DOHH2 (cell line): Measurements from ENCODE around the gene ADGRB2.

Experiments
- H3F3A ChIP-seq: fragments of 200-600 bp; sonication (generic), shearing (Covaris generic); 2 replicates; pipeline ENCODE4 v1.6.0; 2016; ENCODE audit warnings: antibody characterized with exemption, mild to moderate bottlenecking; ENCODE audit not compliant: control insufficient read depth, insufficient read depth
- H3K27ac ChIP-seq: fragments of 200-600 bp; sonication (generic); 2 replicates; pipeline ENCODE4 v1.5.1; 2014; ENCODE audit warnings: low read depth, mild to moderate bottlenecking, low read length, moderate library complexity
- H3K27me3 ChIP-seq: fragments of 200-600 bp; sonication (generic); 2 replicates; pipeline ENCODE4 v1.6.1; 2014; ENCODE audit warnings: mild to moderate bottlenecking, low read length, mixed read lengths; ENCODE audit not compliant: control insufficient read depth
- H3K36me3 ChIP-seq: fragments of 200-600 bp; sonication (generic); 2 replicates; pipeline ENCODE4 v1.6.1; 2014; ENCODE audit warnings: mild to moderate bottlenecking, low read length, moderate library complexity, mixed read lengths; ENCODE audit not compliant: control insufficient read depth
- H3K4me1 ChIP-seq: fragments of 200-600 bp; sonication (generic); 2 replicates; pipeline ENCODE4 v1.6.1; 2014; ENCODE audit warnings: mild to moderate bottlenecking, low read length, mixed read lengths; ENCODE audit not compliant: control insufficient read depth
- H3K4me2 ChIP-seq: fragments of 200-600 bp; sonication (generic); 2 replicates; pipeline ENCODE4 v1.6.0; 2014; ENCODE audit warnings: mild to moderate bottlenecking, low read length, moderate library complexity
- H3K4me3 ChIP-seq: fragments of 200-600 bp; sonication (generic); 2 replicates; pipeline ENCODE4 v1.5.1; 2014; ENCODE audit warnings: mild to moderate bottlenecking, low read length, mixed read lengths
- H3K79me2 ChIP-seq: fragments of 200-600 bp; sonication (generic); 2 replicates; pipeline ENCODE4 v1.6.1; 2014; ENCODE audit warnings: mild to moderate bottlenecking, low read length, mixed read lengths; ENCODE audit not compliant: control insufficient read depth
- H3K9me2 ChIP-seq: fragments of 200-600 bp; sonication (generic); replicated peaks from 2 replicates; pipeline ENCODE4 v1.6.1; 2014; ENCODE audit warnings: mild to moderate bottlenecking, low read length, mixed read lengths; ENCODE audit not compliant: control insufficient read depth
- H3K9me3 ChIP-seq: fragments of 200-600 bp; sonication (generic); 2 replicates; pipeline ENCODE4 v1.6.1; 2014; ENCODE audit warnings: antibody characterized with exemption, low read length, mixed read lengths; ENCODE audit not compliant: control insufficient read depth, insufficient read depth
- H4K20me1 ChIP-seq: fragments of 200-600 bp; sonication (generic); 2 replicates; pipeline ENCODE4 v1.6.0; 2014; ENCODE audit warnings: low read depth, mild to moderate bottlenecking, antibody characterized with exemption, low read length, moderate library complexity; ENCODE audit not compliant: control insufficient read depth, insufficient read depth
- EZH2phosphoT487 ChIP-seq: fragments of 200-600 bp; sonication (generic); IDR thresholded peaks from 2 replicates; pipeline ENCODE4 v1.6.1; 2017; ENCODE audit warnings: borderline replicate concordance, mild to moderate bottlenecking, antibody characterized with exemption, low read length, moderate library complexity, mixed read lengths
- TF ChIP-seq, protein P1 (sequence below): fragments of 200-600 bp; sonication (generic); IDR thresholded peaks from one replicate; pipeline ENCODE4 v1.5.1; 2014; ENCODE audit warnings: antibody characterized with exemption, mild to moderate bottlenecking, low read depth, low read length; ENCODE audit not compliant: poor library complexity, severe bottlenecking

ADGRB2 gene

DNA sequence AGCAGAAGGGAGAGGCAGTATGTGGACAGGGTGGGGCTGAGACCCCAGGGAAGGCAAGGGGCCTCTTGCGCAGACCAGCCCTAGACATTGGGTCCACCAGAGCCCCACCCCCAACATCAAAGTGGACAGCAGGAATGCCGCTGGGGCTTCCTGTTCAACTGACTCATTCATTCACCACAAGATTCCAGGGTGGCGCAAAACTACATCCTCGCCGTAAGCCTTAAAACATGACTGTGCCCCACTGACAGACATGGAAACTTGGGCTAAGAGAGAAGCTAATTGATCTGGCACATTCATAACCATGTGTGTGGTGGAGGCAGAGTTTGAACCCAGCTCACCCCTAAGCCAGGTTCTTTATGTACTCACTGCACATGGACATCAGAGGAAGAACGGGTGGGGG is 74.3 kb downstream of the ADGRB2 start:
- H3K27me3 ChIP-seq = peaks cover 26% of the 10 kb centered on the region
- no peaks in the 10 kb centered on the region for H3K4me1 ChIP-seq
- H3K27ac ChIP-seq = no peak overlapping the region
- H3K79me2 ChIP-seq = no peaks in the 10 kb centered on the region
- no peak overlapping the region for H3K4me2 ChIP-seq
- no peaks in the 10 kb centered on the region for H3K9me3 ChIP-seq
- no peaks in the 10 kb centered on the region for H4K20me1 ChIP-seq
- no peaks in the 10 kb centered on the region for H3K36me3 ChIP-seq
- H3K9me2 ChIP-seq = no peaks in the 10 kb centered on the region
- no peaks in the 10 kb centered on the region for H3F3A ChIP-seq
- H3K4me3 ChIP-seq = no peak overlapping the region
- no peak for TF ChIP-seq EZH2phosphoT487
- TF ChIP-seq, protein P1, sequence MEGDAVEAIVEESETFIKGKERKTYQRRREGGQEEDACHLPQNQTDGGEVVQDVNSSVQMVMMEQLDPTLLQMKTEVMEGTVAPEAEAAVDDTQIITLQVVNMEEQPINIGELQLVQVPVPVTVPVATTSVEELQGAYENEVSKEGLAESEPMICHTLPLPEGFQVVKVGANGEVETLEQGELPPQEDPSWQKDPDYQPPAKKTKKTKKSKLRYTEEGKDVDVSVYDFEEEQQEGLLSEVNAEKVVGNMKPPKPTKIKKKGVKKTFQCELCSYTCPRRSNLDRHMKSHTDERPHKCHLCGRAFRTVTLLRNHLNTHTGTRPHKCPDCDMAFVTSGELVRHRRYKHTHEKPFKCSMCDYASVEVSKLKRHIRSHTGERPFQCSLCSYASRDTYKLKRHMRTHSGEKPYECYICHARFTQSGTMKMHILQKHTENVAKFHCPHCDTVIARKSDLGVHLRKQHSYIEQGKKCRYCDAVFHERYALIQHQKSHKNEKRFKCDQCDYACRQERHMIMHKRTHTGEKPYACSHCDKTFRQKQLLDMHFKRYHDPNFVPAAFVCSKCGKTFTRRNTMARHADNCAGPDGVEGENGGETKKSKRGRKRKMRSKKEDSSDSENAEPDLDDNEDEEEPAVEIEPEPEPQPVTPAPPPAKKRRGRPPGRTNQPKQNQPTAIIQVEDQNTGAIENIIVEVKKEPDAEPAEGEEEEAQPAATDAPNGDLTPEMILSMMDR = no peak

DNA sequence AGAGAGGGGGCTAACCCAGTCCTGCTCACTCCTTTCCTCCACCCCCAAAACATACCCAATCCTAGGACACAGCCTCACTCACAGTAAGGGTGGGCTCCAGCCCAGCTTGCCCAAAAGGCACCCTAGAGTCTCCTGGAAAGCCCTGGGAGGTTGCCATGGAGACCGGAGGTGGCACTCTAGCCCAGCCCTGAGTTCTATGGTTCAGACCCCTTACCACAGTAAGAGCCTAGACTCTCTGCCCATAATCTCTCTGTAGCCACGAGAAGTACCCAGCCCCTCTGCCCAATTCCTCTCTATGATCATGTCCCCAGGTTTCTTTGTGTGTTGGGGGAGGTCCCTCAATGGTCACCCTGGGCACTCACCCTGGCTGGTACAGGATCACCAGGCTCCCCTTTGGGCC is 74.8 kb downstream of the ADGRB2 start:
- Histone ChIP-seq H3K27me3 (peaks cover 30% of the 10 kb centered on the region), H3K4me1 (no peaks in the 10 kb centered on the region), H3K9me3 (no peaks in the 10 kb centered on the region), H3K4me2 (no peak overlapping the region), H4K20me1 (no peaks in the 10 kb centered on the region), H3K9me2 (no peaks in the 10 kb centered on the region), H3K36me3 (no peaks in the 10 kb centered on the region), H3K4me3 (no peak overlapping the region), H3K79me2 (no peaks in the 10 kb centered on the region), H3K27ac (no peak overlapping the region), H3F3A (no peaks in the 10 kb centered on the region)
- no peak for TF ChIP-seq EZH2phosphoT487

DNA sequence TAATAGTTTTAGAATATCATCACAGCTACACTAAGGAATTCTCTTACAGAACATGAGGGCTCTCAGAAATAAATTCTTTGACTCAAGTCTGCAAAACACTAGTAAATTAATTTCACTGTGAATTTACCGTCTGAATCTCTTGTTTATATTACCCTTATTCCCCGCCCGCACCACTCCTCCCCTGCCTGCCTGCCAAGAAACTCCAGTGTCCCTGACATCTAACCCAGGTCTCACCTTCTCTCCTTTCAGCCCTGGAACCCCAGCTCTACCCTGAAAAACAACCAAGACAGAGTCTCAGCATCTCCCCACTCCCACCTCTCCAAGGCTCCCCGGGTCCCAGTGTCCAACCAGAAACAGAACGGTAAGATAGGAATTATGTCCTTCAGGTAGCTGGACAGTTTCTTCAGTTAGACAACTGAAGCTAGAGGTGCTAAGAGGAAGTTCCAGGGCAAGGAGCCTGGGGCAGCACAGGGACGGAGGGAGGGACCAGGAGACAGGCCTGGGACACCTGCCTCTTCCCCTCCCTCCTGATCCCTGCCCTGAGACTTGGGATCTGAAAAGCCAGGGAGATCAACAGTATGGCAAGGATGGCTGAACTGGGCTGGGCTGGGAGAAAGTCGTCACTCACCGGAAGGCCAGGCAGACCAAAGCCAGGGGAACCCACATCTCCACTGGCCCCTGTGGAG is 75.8 kb downstream of the ADGRB2 start:
- no peak for TF ChIP-seq EZH2phosphoT487
- TF ChIP-seq, protein P1 = no peak
- Histone ChIP-seq H3K27ac (no peak overlapping the region), H3K9me2 (no peaks in the 10 kb centered on the region), H3K27me3 (peaks cover 31% of the 10 kb centered on the region), H3K4me1 (no peaks in the 10 kb centered on the region), H3K9me3 (no peaks in the 10 kb centered on the region), H4K20me1 (no peaks in the 10 kb centered on the region), H3K79me2 (no peaks in the 10 kb centered on the region), H3K4me3 (no peak overlapping the region), H3F3A (no peaks in the 10 kb centered on the region), H3K4me2 (no peak overlapping the region), H3K36me3 (no peaks in the 10 kb centered on the region)

- H3K4me2 ChIP-seq = no peak overlapping the region
- H3K4me1 ChIP-seq = no peaks in the 10 kb centered on the region
- no peaks in the 10 kb centered on the region for H3K9me2 ChIP-seq
- no peaks in the 10 kb centered on the region for H3K9me3 ChIP-seq
- no peak overlapping the region for H3K4me3 ChIP-seq
- H4K20me1 ChIP-seq = no peaks in the 10 kb centered on the region
- TF ChIP-seq EZH2phosphoT487 = no peak
- TF ChIP-seq, protein P1 = no peak
- H3K27me3 ChIP-seq = peaks cover 31% of the 10 kb centered on the region
- H3K27ac ChIP-seq = no peak overlapping the region
- H3K36me3 ChIP-seq = no peaks in the 10 kb centered on the region
- H3K79me2 ChIP-seq = no peaks in the 10 kb centered on the region
- H3F3A ChIP-seq = no peaks in the 10 kb centered on the region
These were observed 76.5 kb downstream of the ADGRB2 start for GRCh38 chr1:31687601-31688000.
